Ecto neural progenitor cell (in vitro differentiated cells): ENCODE measurements around the gene PRKAA1.

ENCODE experiments used
- DNase-seq: peaks from one replicate; pipeline ENCODE4 v3.0.0-alpha.2; 2018; ENCODE audit warnings: low spot score

The PRKAA1 gene

GRCh38 chr5:40780199-40780598 lies 18.0 kb downstream of the PRKAA1 start:
- no peak for DNase-seq

DNA sequence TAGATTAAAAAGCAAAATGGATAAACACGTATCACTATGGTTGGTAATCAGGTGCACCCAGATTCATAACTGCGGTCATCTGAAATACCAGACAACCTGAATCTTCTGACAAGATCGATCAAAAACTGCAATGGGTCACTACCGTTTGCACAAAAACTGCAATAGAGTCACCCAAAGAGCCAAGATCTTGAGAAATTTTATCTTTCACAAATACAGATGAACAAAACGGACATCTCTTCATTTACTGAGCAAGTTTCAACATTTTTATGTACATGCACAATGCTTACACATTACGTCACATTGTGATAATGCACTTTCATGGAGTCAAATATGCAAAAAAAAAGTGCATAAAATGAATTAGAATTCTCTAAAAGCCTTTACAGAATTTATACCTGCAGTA lies 18.6 kb downstream of the PRKAA1 start:
- DNase-seq, result no peak

DNA sequence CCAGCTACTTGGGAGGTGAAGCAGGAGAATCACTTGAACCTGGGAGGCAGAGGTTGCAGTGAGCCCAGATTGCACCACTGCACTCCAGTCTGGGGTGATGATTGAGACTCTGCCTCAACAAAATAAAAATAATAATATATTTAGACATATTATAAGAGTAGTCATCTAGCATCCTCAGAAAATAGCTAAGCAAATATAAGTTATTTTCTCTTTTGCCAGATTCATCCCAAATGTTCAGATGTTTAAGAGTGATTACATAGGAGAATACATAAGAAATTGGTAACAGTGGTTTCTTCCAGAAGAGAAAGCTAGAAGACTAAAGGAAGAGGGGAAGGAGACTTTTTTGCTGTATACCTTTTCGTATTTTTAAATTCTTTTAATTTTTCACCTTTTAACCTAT lies 20.0 kb downstream of the PRKAA1 start:
- DNase-seq, result no peak

GRCh38 chr5:40776658-40776977 lies 21.6 kb downstream of the PRKAA1 start:
- no peak for DNase-seq

DNA sequence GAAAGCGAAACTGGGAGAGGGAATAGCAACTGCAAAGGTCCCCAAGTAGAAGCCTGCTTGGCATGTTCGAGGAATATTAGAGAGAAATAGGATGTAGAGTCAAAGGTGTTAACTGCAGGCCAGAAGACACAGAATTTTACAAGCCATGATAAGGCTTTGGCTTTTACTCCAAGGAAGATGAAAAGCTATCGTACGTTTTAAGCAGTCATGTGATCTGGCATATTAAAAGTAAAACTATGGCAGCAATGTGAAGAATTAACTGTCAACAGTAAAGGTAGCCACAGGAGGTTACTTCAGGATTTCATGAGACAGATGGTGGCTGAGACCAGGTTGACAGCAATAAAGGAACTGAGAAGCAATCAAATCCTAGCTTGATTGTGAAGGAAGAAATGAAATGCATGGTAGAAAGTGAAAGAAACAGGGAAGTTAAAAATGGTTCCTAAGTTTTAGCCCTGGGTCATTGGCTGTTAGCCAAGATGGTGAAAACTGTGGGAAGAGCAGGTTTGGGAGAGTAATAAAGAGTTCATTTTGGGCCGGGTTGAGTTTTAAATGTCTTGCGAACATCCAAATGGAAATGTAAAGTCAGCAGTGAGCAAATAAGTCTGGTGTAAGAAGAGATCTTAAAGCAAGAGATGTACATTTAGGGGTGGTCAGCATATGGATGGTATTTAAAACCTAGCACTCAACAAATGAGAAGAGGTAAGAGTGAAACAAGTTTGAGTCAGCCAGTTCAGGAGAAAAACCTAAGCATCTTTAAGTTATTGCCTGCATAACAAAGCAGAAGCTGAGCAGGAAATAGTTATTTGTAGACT lies 22.1 kb downstream of the PRKAA1 start:
- no peak for DNase-seq

DNA sequence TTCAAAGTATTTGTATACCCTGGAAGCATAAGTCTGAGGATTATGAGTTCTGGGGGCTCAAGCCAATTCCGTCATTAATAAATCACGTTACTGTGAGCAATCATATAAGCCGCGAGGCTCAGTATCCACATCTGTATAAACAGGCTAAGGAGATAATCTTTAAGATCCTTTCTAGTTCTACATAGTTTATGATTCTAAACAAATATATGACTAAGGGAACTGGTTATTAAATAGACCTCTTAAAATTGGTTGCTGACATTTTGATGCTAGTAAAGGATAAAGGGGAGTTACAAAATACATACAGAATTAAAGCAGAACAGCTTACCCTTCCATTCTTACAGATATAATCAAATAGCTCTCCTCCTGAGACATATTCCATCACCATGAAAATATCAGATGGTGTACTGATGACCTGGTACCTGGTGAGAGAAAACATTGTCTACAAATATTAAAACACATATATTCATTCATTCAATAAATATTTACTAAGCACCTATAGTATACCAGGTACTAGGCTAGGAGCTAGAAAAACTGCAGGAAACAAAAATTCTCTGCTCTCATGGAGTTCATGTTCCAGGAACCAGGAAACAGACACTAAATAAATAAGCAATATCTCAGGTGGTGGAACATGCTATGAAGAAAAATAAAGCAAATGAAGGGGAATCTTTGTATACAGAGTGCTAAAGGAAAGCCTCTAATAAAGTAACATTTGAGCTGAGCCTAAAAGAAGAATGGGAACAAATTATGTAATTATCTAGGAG lies 22.9 kb downstream of the PRKAA1 start:
- no peak for DNase-seq

GRCh38 chr5:40774623-40775022 lies 23.6 kb downstream of the PRKAA1 start:
- DNase-seq, result no peak

GRCh38 chr5:40770764-40771163 lies 27.4 kb downstream of the PRKAA1 start:
- no peak for DNase-seq

DNA sequence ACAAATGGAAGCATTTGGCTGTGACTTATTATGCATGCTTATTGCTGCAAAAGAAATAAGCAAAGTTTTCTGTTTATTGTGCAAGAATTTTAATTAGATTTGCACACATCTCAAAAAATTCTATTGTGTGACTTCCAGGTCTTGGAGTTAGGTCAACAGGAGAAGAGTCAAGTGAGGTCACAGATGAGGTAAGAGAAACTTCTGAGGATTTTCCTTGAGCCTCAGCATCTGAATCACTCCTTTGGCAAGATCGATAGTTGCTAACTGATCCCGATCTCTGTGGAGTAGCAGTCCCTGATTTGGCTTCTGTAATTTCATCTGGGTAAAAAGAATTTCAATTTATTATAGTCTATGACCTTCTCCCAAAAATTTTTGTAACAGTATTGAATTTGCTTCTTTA lies 35.5 kb downstream of the PRKAA1 start:
- no peak for DNase-seq

GRCh38 chr5:40757400-40757799 lies 40.8 kb downstream of the PRKAA1 start:
- no peak for DNase-seq

- DNase-seq, result peak; percentile 97
These were observed 42.5 kb downstream of the PRKAA1 start, which contains the start of gene TTC33 for GRCh38 chr5:40755407-40756365. TTC33 (minus strand) TSS chr5:40755961; CDS start chr5:40747018, 8,943 bp downstream.

DNA sequence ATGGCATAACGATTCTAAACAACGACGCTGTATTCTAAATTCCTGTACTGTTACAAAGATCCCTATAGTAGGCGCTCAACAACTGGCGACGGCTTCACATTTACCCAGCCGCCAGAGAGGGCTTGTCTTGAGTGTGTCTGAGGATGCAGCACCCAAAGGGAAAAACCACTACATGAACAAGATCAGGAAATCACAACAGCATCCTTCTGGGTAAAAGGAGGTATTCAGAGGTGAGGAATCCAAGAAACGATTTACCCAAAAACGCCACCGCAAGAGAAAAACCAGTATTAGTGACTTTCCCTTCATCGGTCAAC lies 43.1 kb downstream of the PRKAA1 start:
- DNase-seq, result peak; percentile 58

GRCh38 chr5:40754381-40755092 lies 43.6 kb downstream of the PRKAA1 start:
- no peak for DNase-seq

GRCh38 chr5:40746703-40747102 lies 51.5 kb downstream of the PRKAA1 start:
- no peak for DNase-seq

DNA sequence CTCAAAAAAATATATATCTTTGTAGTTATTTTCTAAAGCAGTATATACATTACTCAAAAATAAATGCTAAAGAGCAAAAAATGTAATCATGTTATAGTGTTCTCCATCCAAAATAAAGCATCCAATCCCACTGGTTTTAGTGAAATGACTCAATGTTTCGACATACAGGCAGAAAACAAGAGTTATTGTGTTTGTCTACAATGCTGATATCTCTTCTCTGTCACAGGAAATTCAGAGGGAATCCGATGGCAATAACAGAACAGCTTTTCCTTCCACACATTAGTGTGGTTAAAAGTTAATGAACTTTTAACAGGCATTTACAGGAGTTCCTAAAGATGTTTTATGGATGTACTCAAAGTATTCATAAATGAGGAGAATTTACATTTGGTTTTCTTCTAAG lies 54.4 kb downstream of the PRKAA1 start:
- no peak for DNase-seq

GRCh38 chr5:40738502-40738901 lies 59.7 kb downstream of the PRKAA1 start:
- DNase-seq, result no peak

- no peak for DNase-seq
These were observed 61.9 kb downstream of the PRKAA1 start for GRCh38 chr5:40736103-40736875.

GRCh38 chr5:40735609-40736008 lies 62.6 kb downstream of the PRKAA1 start:
- DNase-seq, result no peak

DNA sequence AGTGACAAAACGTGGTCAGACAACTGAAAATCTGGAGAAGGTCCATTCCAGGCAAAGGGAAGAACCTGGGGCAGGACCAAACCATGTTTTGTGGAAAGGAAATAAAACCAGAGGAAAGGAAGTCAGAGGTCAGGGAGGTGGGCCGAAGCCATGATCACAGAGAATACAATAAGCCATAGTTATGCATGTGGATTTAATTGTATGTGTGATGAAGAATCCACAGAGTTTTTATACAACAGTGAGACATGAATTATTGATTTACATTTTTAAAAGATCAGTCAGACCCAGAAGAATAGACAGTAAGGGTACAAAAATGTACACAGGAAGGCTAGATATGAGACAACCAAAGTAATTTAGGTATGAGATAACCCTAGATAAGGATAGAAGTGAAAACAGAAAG lies 63.2 kb downstream of the PRKAA1 start:
- no peak for DNase-seq

DNA sequence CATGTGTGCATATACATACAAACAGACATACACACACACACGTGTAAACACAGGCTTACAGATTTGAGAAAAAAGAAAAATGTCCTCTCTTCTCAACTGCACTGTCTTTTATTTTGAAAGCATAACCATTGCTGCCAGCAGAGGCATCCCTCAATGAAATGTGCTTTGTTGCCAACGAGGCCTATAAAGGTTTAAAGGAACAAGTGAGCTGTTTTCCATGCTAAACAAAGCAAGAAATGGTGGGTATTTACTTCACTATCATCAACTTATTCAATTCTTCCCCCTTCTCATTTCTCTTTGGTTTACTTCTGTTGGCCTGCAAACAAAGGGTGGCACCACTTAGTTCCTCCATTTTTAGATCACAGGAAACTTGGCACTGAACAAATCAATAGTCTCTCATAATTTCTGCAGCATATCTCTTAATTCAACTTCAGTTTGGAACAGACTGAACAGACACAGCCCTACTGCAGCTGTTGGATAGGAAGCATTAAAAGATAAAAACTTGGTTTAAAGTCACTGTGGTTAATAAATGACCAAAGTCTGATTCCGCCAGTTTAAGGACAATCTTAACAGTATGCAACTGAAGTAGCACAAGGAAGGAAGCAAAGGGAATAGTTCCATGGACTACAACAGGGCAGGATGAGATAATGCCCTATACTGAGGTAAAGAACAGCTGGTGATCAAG lies 64.2 kb downstream of the PRKAA1 start:
- no peak for DNase-seq

DNA sequence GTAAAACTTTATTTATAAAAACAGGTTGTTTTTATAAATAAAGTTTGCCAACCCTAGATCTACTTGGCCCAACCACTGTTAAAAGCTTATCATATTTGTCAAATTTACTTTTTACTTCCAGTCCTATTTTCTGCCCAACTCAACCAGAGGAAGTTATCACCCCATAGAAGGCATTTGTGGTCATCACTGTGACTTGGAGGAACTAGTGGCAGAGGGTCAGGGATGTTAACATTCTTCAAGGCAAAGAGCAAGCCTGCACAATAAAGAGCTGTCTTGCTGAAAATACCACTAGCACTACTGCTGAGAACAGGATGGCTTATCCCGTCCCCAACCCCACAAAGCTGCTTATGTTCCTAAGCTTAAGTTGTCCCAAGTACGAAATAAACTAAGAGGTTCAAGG lies 64.7 kb downstream of the PRKAA1 start:
- no peak for DNase-seq
